ENCODE data around the gene KCNIP1. TPM values are rescaled to one million over a fixed set of nuclear protein-coding genes. Genes with fewer than 3 reads are reported as not detected.
"Not testable (repeated sequence)": the region's sequence is repeated elsewhere in the genome, so short reads cannot be mapped to it uniquely, and the experiment has no call there.

The KCNIP1 gene
- total and polyA plus RNA-seq, 10 of the 15 experiments (the other 5 are each of a cell fraction or from before 2014, with no cell fraction given), result not detected

GRCh38 chr5:170753311-170753710, 249.5 kb downstream of the KCNIP1 start:
- no peak overlapping the region for H3K9ac ChIP-seq (ENCODE audit: control insufficient read depth, insufficient read depth, low read length)
- H3K4me1 ChIP-seq (ENCODE audit: control insufficient read depth, insufficient read depth, low read length), result no peaks in the 10 kb centered on the region
- FAIRE-seq (no peak), DNase-seq (ENCODE audit: low read depth, low spot score) (no peak), ATAC-seq (no peak)
- H3K36me3 ChIP-seq (ENCODE audit: control insufficient read depth in 2 of 2, insufficient read depth in 2 of 2, low read length in 1 of 2), result no peaks in the 10 kb centered on the region
- ChIA-PET SMC1A (ENCODE audit: uncharacterized antibody, unreplicated experiment) (no interaction called here), POLR2A (no interaction called here), CTCF (no interaction called here), RAD21 (ENCODE audit: unreplicated experiment) (no interaction called here)
- in situ Hi-C loops (cut with MboI) (no loop called here), intact Hi-C loops (cut with micrococcal nuclease; ENCODE audit: unreplicated experiment) (no loop called here)
- H2AFZ ChIP-seq (ENCODE audit: control insufficient read depth, low read depth, low read length), result no peak overlapping the region
- TF ChIP-seq PML (IDR thresholded peaks at IDR 0.05; ENCODE audit: low read length), result no peak
- TF ChIP-seq TBL1XR1 (IDR thresholded peaks at IDR 0.05; ENCODE audit: low read depth, low read length), result no peak
- no peak for TF ChIP-seq CEBPB (IDR thresholded peaks at IDR 0.05; ENCODE audit: borderline replicate concordance in 1 of 2, low read depth in 2 of 2, low read length in 2 of 2)
- TF ChIP-seq GATAD2B (conservative IDR thresholded peaks at IDR 0.05; ENCODE audit: low read depth), result no peak
- H4K20me1 ChIP-seq (ENCODE audit: control insufficient read depth, insufficient read depth), result no peaks in the 10 kb centered on the region
- H3K4me2 ChIP-seq (ENCODE audit: control insufficient read depth, insufficient read depth), result no peak overlapping the region
- no TSS peak for BruUV-seq (replicated peaks)
- no peaks in the 10 kb centered on the region for H3K79me2 ChIP-seq (ENCODE audit: control insufficient read depth, insufficient read depth, low read length)
- no peak overlapping the region for H3K27ac ChIP-seq (ENCODE audit: control insufficient read depth, insufficient read depth)
- no peak overlapping the region for H3K4me3 ChIP-seq
- H3K9me3 ChIP-seq (replicated peaks; ENCODE audit: control insufficient read depth, insufficient read depth, low read length), result no peaks in the 10 kb centered on the region
- peaks cover 2 to 6% of the 10 kb centered on the region in 2 experiments; a peak in 3 of 4 replicates for H3K27me3 ChIP-seq (replicated peaks in 1 of 2; ENCODE audit: control insufficient read depth in 2 of 2, insufficient read depth in 2 of 2, low read length in 1 of 2)

DNA sequence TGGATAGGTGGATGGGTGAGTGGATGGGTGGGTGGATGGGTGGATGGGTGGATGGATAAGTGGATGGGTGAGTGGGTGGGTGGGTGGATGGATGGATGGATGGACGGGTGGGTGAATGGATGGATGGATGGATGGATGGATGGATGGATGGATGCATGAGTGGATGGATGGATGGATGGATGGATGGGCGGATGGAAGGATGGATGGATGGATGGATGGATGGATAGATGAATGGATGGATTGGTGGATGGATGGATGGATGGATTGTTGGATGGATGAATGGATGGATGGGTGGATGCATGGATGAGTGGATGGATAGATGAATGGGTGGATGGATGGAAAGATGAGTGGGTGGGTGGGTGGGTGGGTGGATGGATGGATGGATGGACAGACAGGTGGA, 250.7 kb downstream of the KCNIP1 start:
- H3K9me3 ChIP-seq (replicated peaks; ENCODE audit: control insufficient read depth, insufficient read depth, low read length); H3K27me3 ChIP-seq (replicated peaks in 1 of 2; ENCODE audit: control insufficient read depth in 2 of 2, insufficient read depth in 2 of 2, low read length in 1 of 2); intact Hi-C loops (cut with micrococcal nuclease; ENCODE audit: unreplicated experiment); H3K36me3 ChIP-seq (ENCODE audit: control insufficient read depth in 2 of 2, insufficient read depth in 2 of 2, low read length in 1 of 2); H3K4me2 ChIP-seq (ENCODE audit: control insufficient read depth, insufficient read depth); H3K79me2 ChIP-seq (ENCODE audit: control insufficient read depth, insufficient read depth, low read length); H3K4me3 ChIP-seq; POLR2A ChIA-PET; SMC1A ChIA-PET (ENCODE audit: uncharacterized antibody, unreplicated experiment); H2AFZ ChIP-seq (ENCODE audit: control insufficient read depth, low read depth, low read length); H4K20me1 ChIP-seq (ENCODE audit: control insufficient read depth, insufficient read depth); in situ Hi-C loops (cut with MboI); H3K27ac ChIP-seq (ENCODE audit: control insufficient read depth, insufficient read depth); DNase-seq (ENCODE audit: low read depth, low spot score); H3K4me1 ChIP-seq (ENCODE audit: control insufficient read depth, insufficient read depth, low read length); RAD21 ChIA-PET (ENCODE audit: unreplicated experiment); ATAC-seq; H3K9ac ChIP-seq (ENCODE audit: control insufficient read depth, insufficient read depth, low read length); FAIRE-seq; BruUV-seq (replicated peaks): not testable (repeated sequence)
- CTCF ChIA-PET, result interaction anchor here (0.8 to 2.1 kb wide), 2 partner anchors 9 to 34 kb away, joined by 3 to 5 read pairs; no protein-coding TSS in a partner anchor
- WGBS (ENCODE audit: insufficient coverage, insufficient replicate concordance, low lambda C conversion rate, missing lambda C conversion rate), result 0% methylated on average over 1 of the region's 2 CpGs

All from GM12878 (cell line).